HG03571 (cell line): Measurements from ENCODE around the gene JARID2.
"Not testable (repeated sequence)": the region's sequence is repeated elsewhere in the genome, so short reads cannot be mapped to it uniquely, and the experiment has no call there.

ENCODE experiments used
- ATAC-seq: cut with Tn5 transposase; IDR thresholded peaks from one replicate; pipeline ENCODE4 v1.9.1; 2021; ENCODE audit not compliant: unreplicated experiment

The JARID2 gene

GRCh38 chr6:15527838-15528617 lies 282.2 kb downstream of the JARID2 start:
- ATAC-seq, result no peak

GRCh38 chr6:15528870-15529269 lies 283.0 kb downstream of the JARID2 start:
- ATAC-seq, result no peak

GRCh38 chr6:15530411-15530810 lies 284.5 kb downstream of the JARID2 start:
- no peak for ATAC-seq

- ATAC-seq, result no peak
These were observed 286.1 kb downstream of the JARID2 start for GRCh38 chr6:15531973-15532372.

GRCh38 chr6:15533379-15534026 lies 287.6 kb downstream of the JARID2 start:
- no peak for ATAC-seq

GRCh38 chr6:15534974-15535373 lies 289.1 kb downstream of the JARID2 start:
- ATAC-seq, result no peak

- no peak for ATAC-seq
These were observed 289.8 kb downstream of the JARID2 start for GRCh38 chr6:15535495-15536197.

GRCh38 chr6:15536198-15536955 lies 290.5 kb downstream of the JARID2 start:
- no peak for ATAC-seq

- ATAC-seq, result no peak
These were observed 292.2 kb downstream of the JARID2 start for GRCh38 chr6:15538106-15538505.

GRCh38 chr6:15538766-15539495 lies 293.1 kb downstream of the JARID2 start:
- ATAC-seq, result no peak

GRCh38 chr6:15539722-15540270 lies 293.9 kb downstream of the JARID2 start:
- ATAC-seq, result no peak

GRCh38 chr6:15543332-15543917 lies 297.6 kb downstream of the JARID2 start:
- not testable (repeated sequence) for ATAC-seq

- no peak for ATAC-seq
These were observed 298.5 kb downstream of the JARID2 start for GRCh38 chr6:15544321-15544900.

- no peak for ATAC-seq
These were observed 300.7 kb downstream of the JARID2 start for GRCh38 chr6:15546591-15546990.

- no peak for ATAC-seq
These were observed 301.5 kb downstream of the JARID2 start for GRCh38 chr6:15547400-15547799.

- no peak for ATAC-seq
These were observed 303.5 kb downstream of the JARID2 start for GRCh38 chr6:15549371-15549770.

GRCh38 chr6:15550546-15551123 lies 304.8 kb downstream of the JARID2 start:
- ATAC-seq, result no peak

- ATAC-seq, result no peak
These were observed 305.4 kb downstream of the JARID2 start for GRCh38 chr6:15551262-15551661.

GRCh38 chr6:15551798-15552197 lies 305.9 kb downstream of the JARID2 start:
- ATAC-seq, result no peak
